AG04450 (cell line): ENCODE measurements around the gene ZNF385A. TPM values are rescaled to one million over a fixed set of nuclear protein-coding genes. Genes with fewer than 3 reads are reported as not detected.
"Not testable (repeated sequence)": the region's sequence is repeated elsewhere in the genome, so short reads cannot be mapped to it uniquely, and the experiment has no call there.

Experiments used
- CTCF ChIA-PET: fragments of 300-600, 350-600 bp; formaldehyde crosslinking; extraction: SDS; loops from one replicate; lab custom pipeline; 2022; ENCODE audit warnings: antibody characterized with exemption, inconsistent platforms; lab: Charles Lee
- POLR2A ChIA-PET: fragments of 350-600 bp; formaldehyde crosslinking; extraction: SDS; loops from one replicate; lab custom pipeline; 2021; ENCODE audit warnings: antibody characterized with exemption, inconsistent platforms; lab: Yijun Ruan, JAX
- DNase-seq: peaks from one replicate; pipeline ENCODE4 v3.0.0-alpha.2; 2011; ENCODE audit warnings: low read depth, low spot score
- H3K27ac ChIP-seq: one replicate; pipeline ENCODE4 v1.5.1; 2012; ENCODE audit warnings: low read depth, low read length, control low read depth
- H3K27me3 ChIP-seq: one replicate; pipeline ENCODE4 v1.6.0; 2012; ENCODE audit warnings: low read length; ENCODE audit not compliant: control insufficient read depth, insufficient read depth
- H3K4me3 ChIP-seq: 2 replicates; pipeline ENCODE4 v1.5.1; 2011; ENCODE audit warnings: mild to moderate bottlenecking, low read depth, low read length, control low read depth
- H3K9me3 ChIP-seq: 2 replicates; pipeline ENCODE4 v1.5.1; 2012; ENCODE audit warnings: low read length; ENCODE audit not compliant: control insufficient read depth, insufficient read depth
- CTCF ChIP-seq: IDR thresholded peaks from 2 replicates; pipeline ENCODE4 v1.5.1; 2011; ENCODE audit warnings: low read depth, low read length, control low read depth, inconsistent platforms
- polyA plus RNA-seq: library from polyadenylated mRNA; depleted of rRNA; stranded (reverse); fragments of >200 nt; gene quantifications from 2 replicates; pipeline ENCODE4 v1.2.3, GENCODE V29; 2011

Gene ZNF385A
- polyA plus RNA-seq, 1 experiment = 1.5 TPM

GRCh38 chr12:54329759-54330158 is 54.8 kb downstream of the ZNF385A start:
- no peak for TF ChIP-seq CTCF
- H3K27ac ChIP-seq = no peak overlapping the region
- no peak for DNase-seq
- ChIA-PET CTCF (interaction anchor here (1.3 to 1.4 kb wide), 2 partner anchors 39 to 78 kb away, joined by 3 to 4 read pairs; no protein-coding TSS in a partner anchor), POLR2A (no interaction called here)
- H3K27me3 ChIP-seq = no peaks in the 10 kb centered on the region
- no peak overlapping the region for H3K4me3 ChIP-seq
- no peaks in the 10 kb centered on the region for H3K9me3 ChIP-seq

GRCh38 chr12:54328595-54329337 is 55.8 kb downstream of the ZNF385A start:
- no peaks in the 10 kb centered on the region; the same call in 1 of the 2 replicates for H3K9me3 ChIP-seq
- H3K4me3 ChIP-seq = no peak overlapping the region
- no peak for DNase-seq
- no peaks in the 10 kb centered on the region for H3K27me3 ChIP-seq
- no peak for TF ChIP-seq CTCF
- ChIA-PET POLR2A (interaction anchor here (1.0 to 1.6 kb wide), 2 partner anchors 8 to 49 kb away, joined by 3 to 5 read pairs; partner anchors contain the start of genes CBX5 and HNRNPA1), CTCF (interaction anchor here (0.7 to 1.4 kb wide), 3 partner anchors 40 to 77 kb away, joined by 3 to 6 read pairs (median 4); no protein-coding TSS in a partner anchor)
- no peak overlapping the region for H3K27ac ChIP-seq

- H3K4me3 ChIP-seq = peak overlapping the region; percentile 75
- not testable (repeated sequence) for DNase-seq, H3K27me3 ChIP-seq, H3K9me3 ChIP-seq
- ChIA-PET CTCF (interaction anchor here (0.6 to 5.8 kb wide), 67 partner anchors 10 to 1786 kb away, joined by 3 to 122 read pairs (median 5); partner anchors contain the start of genes CBX5, HNRNPA1 and NFE2), POLR2A (interaction anchor here (0.6 to 1.3 kb wide), 10 partner anchors 9 to 66 kb away, joined by 3 to 17 read pairs (median 4); partner anchors contain the start of genes CBX5 and HNRNPA1)
- peak overlapping the region; percentile 88 for H3K27ac ChIP-seq
Observed at GRCh38 chr12:54325442-54326109, 59.0 kb downstream of the ZNF385A start.

GRCh38 chr12:54324617-54325441 is 59.7 kb downstream of the ZNF385A start, which contains the start of gene COPZ1:
COPZ1 (plus strand) TSS chr12:54325131; CDS start chr12:54325164, 33 bp downstream.
- CTCF ChIA-PET = interaction anchor here (0.6 to 5.8 kb wide), 72 partner anchors 10 to 1787 kb away, joined by 3 to 122 read pairs (median 5); partner anchors contain the start of genes CBX5, HNRNPA1 and NFE2

More at GRCh38 chr12:54324617-54325441, 59.7 kb downstream of the ZNF385A start, which contains the start of gene COPZ1:
- Histone ChIP-seq H3K9me3 (no peaks in the 10 kb centered on the region; the same call in 1 of the 2 replicates), H3K27ac (peak within 1 kb of the TSS; percentile 88), H3K27me3 (no peaks in the 10 kb centered on the region), H3K4me3 (peak within 1 kb of the TSS; percentile 75)
- TF ChIP-seq CTCF = peak; percentile 83
- POLR2A ChIA-PET = interaction anchor here (0.6 to 1.3 kb wide), 10 partner anchors 10 to 103 kb away, joined by 3 to 17 read pairs (median 4); partner anchors contain the start of genes CBX5 and HNRNPA1
- DNase-seq = peak; percentile 99
